GM12878 (cell line): ENCODE results near the gene RXFP4.

ENCODE experiments used
- CHD1 ChIP-seq: IDR thresholded peaks from 2 replicates; pipeline ENCODE4 v1.6.1; 2012; ENCODE audit warnings: low read depth, low read length, improper control_type of control experiment
- EP300 ChIP-seq, 2 experiments: fragments of 150-350 bp in 1 of 2; IDR thresholded peaks; 2 replicates each; pipeline ENCODE4 v1.6.1; 2011 to 2012; ENCODE audit warnings: low read depth in 2 of 2, low read length in 2 of 2, borderline replicate concordance in 1 of 2, improper control_type of control experiment in 1 of 2, inconsistent platforms in 1 of 2; ENCODE audit not compliant: control insufficient read depth in 1 of 2
- POLR2A ChIP-seq: IDR thresholded peaks from 2 replicates; pipeline ENCODE4 v1.6.1; 2011; ENCODE audit warnings: low read depth, mild to moderate bottlenecking, low read length
- SMC3 ChIP-seq: IDR thresholded peaks from 2 replicates; pipeline ENCODE4 v1.6.1; 2011; ENCODE audit warnings: low read length, improper control_type of control experiment, borderline replicate concordance
- ZZZ3 ChIP-seq: IDR thresholded peaks from 2 replicates; pipeline ENCODE4 v1.6.1; 2011; ENCODE audit warnings: low read depth; ENCODE audit not compliant: control insufficient read depth, insufficient read length
- TF ChIP-seq, protein P1 (sequence below), 3 experiments: IDR thresholded peaks in 2 of 3; conservative IDR thresholded peaks in 1 of 3; 2 replicates each; pipeline ENCODE4 v1.5.1; 2011; ENCODE audit warnings: low read depth in 3 of 3, low read length in 3 of 3, mild to moderate bottlenecking in 3 of 3, control low read depth in 2 of 3, moderate library complexity in 2 of 3, inconsistent platforms in 1 of 3, mixed read lengths in 1 of 3; ENCODE audit not compliant: control insufficient read depth in 2 of 3, insufficient read depth in 1 of 3; ENCODE audit errors: extremely low read depth in 1 of 3
- TF ChIP-seq, protein P2 (sequence below): IDR thresholded peaks from 2 replicates; pipeline ENCODE4 v1.6.1; 2012; ENCODE audit warnings: mild to moderate bottlenecking, low read depth, low read length

DNA sequence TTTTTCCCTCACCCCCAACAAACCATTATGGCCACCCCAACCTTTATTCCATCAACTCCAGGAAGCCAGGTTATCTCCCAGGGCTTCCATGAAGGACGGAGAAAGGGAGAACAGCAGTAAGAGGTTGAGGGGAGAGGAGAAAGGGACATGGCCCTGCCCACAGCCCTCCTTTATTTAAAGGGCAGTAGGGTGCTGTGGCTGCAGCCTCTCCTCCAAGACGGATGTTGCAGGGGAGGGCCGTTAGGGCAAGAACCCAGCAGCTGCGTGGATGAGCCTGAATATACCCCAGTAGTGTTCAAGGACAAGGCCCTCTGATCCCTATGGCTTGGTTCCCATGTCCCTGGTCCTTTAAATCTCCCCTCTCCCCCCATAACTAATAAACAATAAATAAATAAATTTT lies 5.9 kb downstream of the RXFP4 start:
- TF ChIP-seq CHD1, result no peak
- TF ChIP-seq ZZZ3, result no peak
- TF ChIP-seq, protein P1, sequence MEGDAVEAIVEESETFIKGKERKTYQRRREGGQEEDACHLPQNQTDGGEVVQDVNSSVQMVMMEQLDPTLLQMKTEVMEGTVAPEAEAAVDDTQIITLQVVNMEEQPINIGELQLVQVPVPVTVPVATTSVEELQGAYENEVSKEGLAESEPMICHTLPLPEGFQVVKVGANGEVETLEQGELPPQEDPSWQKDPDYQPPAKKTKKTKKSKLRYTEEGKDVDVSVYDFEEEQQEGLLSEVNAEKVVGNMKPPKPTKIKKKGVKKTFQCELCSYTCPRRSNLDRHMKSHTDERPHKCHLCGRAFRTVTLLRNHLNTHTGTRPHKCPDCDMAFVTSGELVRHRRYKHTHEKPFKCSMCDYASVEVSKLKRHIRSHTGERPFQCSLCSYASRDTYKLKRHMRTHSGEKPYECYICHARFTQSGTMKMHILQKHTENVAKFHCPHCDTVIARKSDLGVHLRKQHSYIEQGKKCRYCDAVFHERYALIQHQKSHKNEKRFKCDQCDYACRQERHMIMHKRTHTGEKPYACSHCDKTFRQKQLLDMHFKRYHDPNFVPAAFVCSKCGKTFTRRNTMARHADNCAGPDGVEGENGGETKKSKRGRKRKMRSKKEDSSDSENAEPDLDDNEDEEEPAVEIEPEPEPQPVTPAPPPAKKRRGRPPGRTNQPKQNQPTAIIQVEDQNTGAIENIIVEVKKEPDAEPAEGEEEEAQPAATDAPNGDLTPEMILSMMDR (IDR thresholded peaks at IDR 0.05 in 2 of 3, conservative IDR thresholded peaks at IDR 0.05 in 1 of 3; ENCODE audit: control insufficient read depth in 2 of 3, extremely low read depth in 1 of 3, insufficient read depth in 1 of 3, low read depth in 3 of 3, low read length in 3 of 3), result no peak
- TF ChIP-seq, protein P2, sequence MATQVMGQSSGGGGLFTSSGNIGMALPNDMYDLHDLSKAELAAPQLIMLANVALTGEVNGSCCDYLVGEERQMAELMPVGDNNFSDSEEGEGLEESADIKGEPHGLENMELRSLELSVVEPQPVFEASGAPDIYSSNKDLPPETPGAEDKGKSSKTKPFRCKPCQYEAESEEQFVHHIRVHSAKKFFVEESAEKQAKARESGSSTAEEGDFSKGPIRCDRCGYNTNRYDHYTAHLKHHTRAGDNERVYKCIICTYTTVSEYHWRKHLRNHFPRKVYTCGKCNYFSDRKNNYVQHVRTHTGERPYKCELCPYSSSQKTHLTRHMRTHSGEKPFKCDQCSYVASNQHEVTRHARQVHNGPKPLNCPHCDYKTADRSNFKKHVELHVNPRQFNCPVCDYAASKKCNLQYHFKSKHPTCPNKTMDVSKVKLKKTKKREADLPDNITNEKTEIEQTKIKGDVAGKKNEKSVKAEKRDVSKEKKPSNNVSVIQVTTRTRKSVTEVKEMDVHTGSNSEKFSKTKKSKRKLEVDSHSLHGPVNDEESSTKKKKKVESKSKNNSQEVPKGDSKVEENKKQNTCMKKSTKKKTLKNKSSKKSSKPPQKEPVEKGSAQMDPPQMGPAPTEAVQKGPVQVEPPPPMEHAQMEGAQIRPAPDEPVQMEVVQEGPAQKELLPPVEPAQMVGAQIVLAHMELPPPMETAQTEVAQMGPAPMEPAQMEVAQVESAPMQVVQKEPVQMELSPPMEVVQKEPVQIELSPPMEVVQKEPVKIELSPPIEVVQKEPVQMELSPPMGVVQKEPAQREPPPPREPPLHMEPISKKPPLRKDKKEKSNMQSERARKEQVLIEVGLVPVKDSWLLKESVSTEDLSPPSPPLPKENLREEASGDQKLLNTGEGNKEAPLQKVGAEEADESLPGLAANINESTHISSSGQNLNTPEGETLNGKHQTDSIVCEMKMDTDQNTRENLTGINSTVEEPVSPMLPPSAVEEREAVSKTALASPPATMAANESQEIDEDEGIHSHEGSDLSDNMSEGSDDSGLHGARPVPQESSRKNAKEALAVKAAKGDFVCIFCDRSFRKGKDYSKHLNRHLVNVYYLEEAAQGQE, result no peak
- TF ChIP-seq EP300 (IDR thresholded peaks at IDR 0.05; ENCODE audit: borderline replicate concordance in 1 of 2, control insufficient read depth in 1 of 2, low read depth in 2 of 2, low read length in 2 of 2), result no peak
- no peak for TF ChIP-seq POLR2A
- no peak for TF ChIP-seq SMC3
